Stimulated activated effector memory CD8-positive, alpha-beta T cell treated with anti-CD3 and anti-CD28 coated beads, Interleukin-12 subunit alpha, Interleukin-12 subunit beta, amount 100 ng/mL, for 72 hours (primary cell): ENCODE data around the gene RNF34.
"Not testable (repeated sequence)": the region's sequence is repeated elsewhere in the genome, so short reads cannot be mapped to it uniquely, and the experiment has no call there.

Source experiments
- ATAC-seq: fragments of 150-1000 bp; cut with Tn5 transposase; 2 replicates; pipeline ENCODE4 v1.10.0; 2021
- DNase-seq, 2 donors: peaks; one replicate each; pipeline ENCODE4 v3.0.0; 2021 to 2022; ENCODE audit warnings: low spot score in 2 of 2
- H3K27ac Mint-ChIP-seq: one replicate; pipeline ENCODE4 v1.8.0; 2022; ENCODE audit warnings: mild to moderate bottlenecking, mixed read lengths
- H3K36me3 Mint-ChIP-seq: one replicate; pipeline ENCODE4 v1.8.0; 2022; ENCODE audit warnings: mild to moderate bottlenecking, mixed read lengths
- H3K4me1 Mint-ChIP-seq: one replicate; pipeline ENCODE4 v1.8.0; 2022; ENCODE audit warnings: mixed read lengths
- H3K4me3 Mint-ChIP-seq: one replicate; pipeline ENCODE4 v1.8.0; 2022; ENCODE audit warnings: mild to moderate bottlenecking, mixed read lengths
- H3K9me3 Mint-ChIP-seq: one replicate; pipeline ENCODE4 v1.8.0; 2022; ENCODE audit warnings: mixed read lengths

RNF34 gene

DNA sequence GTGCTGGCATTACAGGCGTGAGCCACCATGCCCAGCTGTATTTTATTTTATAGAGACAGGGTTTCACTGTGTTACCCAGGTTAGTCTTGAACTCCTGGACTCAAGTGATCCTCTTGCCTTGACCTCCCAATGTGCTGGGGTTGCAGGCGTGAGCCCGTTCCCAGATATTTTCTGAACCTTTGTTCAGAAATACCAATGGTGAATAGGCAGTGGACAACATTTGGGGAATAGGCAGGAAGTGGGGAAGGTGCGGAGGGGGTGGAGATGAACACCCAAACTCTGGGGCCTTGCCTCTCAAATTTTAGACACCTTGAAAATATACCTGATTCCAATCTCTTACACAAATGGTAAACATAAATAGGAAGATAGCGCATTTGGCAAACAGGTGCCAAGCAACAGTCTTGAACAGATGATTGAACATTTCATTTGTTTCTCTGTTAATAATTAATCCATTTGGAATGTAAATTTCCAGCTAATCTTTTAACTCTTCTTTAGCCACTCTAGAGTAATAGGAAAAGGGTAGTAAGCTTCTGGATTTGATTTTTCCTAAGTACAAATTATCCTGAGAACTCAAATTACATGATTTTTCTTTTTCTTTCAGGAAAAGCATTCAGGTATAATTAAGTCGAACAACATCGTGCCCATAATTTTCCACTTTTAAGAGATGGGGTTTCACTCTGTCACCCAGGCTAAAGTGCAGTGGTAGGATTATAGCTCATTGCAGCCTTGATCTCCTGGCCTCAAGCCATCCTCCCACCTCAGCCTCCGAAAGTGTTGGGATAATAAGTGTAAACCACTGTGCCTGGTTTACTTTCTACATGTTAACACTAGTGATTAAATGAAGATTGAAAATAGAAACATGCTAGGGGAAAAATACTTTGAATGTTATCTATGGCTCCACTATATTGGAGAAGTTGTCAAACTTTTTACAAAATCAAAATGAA lies 22.9 kb upstream of the RNF34 start:
- H3K9me3 Mint-ChIP-seq, result no peaks in the 10 kb centered on the region
- no peaks in the 10 kb centered on the region for H3K36me3 Mint-ChIP-seq
- H3K4me1 Mint-ChIP-seq, result no peaks in the 10 kb centered on the region
- no peak for DNase-seq
- no peak overlapping the region for H3K4me3 Mint-ChIP-seq
- H3K27ac Mint-ChIP-seq, result no peak overlapping the region
- ATAC-seq, result no peak

DNA sequence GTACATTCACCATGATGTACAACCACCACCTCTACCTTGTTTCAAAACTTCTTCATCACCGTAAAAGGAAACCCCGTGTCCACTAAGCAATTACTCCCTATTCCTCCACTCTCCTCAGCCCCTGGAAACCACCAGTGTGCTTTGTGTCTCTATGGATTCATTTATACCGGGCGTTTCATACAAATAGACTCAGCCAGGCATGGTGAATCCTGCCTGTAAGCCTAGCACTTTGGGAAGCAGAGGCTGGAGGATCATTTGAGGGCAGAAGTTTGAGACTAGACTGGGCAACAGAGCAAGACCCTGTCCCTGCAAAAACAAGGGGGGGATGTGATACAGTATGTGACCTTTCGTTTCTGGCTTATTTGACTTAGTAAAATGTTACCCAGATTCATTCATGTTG lies 21.2 kb upstream of the RNF34 start:
- Mint-ChIP-seq H3K9me3 (no peaks in the 10 kb centered on the region), H3K27ac (no peak overlapping the region), H3K36me3 (no peaks in the 10 kb centered on the region), H3K4me1 (no peaks in the 10 kb centered on the region), H3K4me3 (no peak overlapping the region)
- no peak for DNase-seq
- ATAC-seq, result no peak

DNA sequence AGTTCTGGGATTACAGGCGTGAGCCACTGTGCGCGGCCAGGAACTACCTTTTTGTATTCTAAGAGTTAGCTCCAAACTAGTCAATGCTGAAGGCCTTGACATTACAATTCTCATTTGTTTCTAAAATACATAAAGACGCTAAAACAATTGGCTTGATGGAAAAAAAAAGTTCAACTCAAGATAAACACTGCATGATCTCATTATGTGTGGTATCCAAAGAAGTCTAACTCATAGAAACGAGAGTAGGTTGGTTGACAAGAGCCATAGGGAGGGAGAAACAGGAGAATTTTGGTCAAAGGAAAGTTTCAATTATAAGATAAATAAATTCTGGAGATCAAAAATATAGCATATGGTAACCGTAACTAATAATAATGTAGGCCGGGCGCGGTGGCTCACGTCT lies 20.0 kb upstream of the RNF34 start:
- H3K4me3 Mint-ChIP-seq, result no peak overlapping the region
- no peaks in the 10 kb centered on the region for H3K36me3 Mint-ChIP-seq
- ATAC-seq, result no peak

GRCh38 chr12:121383601-121384021 lies 16.3 kb upstream of the RNF34 start:
- ATAC-seq (no peak), DNase-seq (no peak)
- Mint-ChIP-seq H3K36me3 (no peaks in the 10 kb centered on the region), H3K27ac (no peak overlapping the region), H3K4me3 (no peak overlapping the region), H3K9me3 (no peaks in the 10 kb centered on the region), H3K4me1 (peaks cover 5% of the 10 kb centered on the region)

More for the DNA sequence above, 20.0 kb upstream of the RNF34 start:
- no peaks in the 10 kb centered on the region for H3K9me3 Mint-ChIP-seq
- DNase-seq, result no peak
- no peak overlapping the region for H3K27ac Mint-ChIP-seq
- no peaks in the 10 kb centered on the region for H3K4me1 Mint-ChIP-seq

GRCh38 chr12:121384891-121385290 lies 15.0 kb upstream of the RNF34 start:
- not testable (repeated sequence) for H3K4me1 Mint-ChIP-seq, H3K27ac Mint-ChIP-seq, DNase-seq, ATAC-seq, H3K4me3 Mint-ChIP-seq, H3K36me3 Mint-ChIP-seq, H3K9me3 Mint-ChIP-seq

DNA sequence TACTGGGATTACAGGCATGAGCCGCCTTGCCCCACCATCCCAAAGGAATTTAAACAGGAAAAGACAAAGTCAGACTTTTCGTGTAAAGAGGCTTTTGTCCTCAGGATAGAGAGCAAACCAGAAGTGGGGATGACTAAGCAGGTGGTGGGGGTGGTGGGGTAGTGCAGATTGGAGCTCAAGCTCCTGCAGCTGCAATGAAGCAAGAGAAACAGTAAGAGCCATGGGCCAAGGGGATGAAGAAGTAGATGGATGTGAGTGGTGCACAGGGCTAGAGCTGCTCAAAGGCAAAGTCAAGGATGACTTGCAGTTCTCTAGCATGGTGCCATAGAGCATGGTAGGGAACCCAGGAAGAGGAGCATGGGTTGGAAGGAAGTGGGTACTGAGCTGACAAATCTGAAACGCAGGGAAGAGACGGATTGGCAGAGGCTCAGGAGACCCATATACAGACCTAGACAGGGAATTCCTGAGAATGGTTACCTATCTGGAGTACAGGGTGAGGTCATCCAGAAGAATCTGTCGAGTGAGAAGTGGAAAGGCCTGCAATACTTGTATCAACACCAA lies 11.4 kb upstream of the RNF34 start:
- Mint-ChIP-seq H3K4me3 (no peak overlapping the region), H3K27ac (no peak overlapping the region), H3K36me3 (no peaks in the 10 kb centered on the region), H3K9me3 (no peaks in the 10 kb centered on the region), H3K4me1 (peaks cover 20% of the 10 kb centered on the region)
- no peak for DNase-seq
- ATAC-seq, result no peak

- Mint-ChIP-seq H3K27ac (no peak overlapping the region), H3K4me3 (no peak overlapping the region), H3K36me3 (no peaks in the 10 kb centered on the region), H3K4me1 (peaks cover 20% of the 10 kb centered on the region), H3K9me3 (no peaks in the 10 kb centered on the region)
- ATAC-seq, result no peak
- no peak for DNase-seq
Measured at GRCh38 chr12:121390856-121391255, 9.1 kb upstream of the RNF34 start.

DNA sequence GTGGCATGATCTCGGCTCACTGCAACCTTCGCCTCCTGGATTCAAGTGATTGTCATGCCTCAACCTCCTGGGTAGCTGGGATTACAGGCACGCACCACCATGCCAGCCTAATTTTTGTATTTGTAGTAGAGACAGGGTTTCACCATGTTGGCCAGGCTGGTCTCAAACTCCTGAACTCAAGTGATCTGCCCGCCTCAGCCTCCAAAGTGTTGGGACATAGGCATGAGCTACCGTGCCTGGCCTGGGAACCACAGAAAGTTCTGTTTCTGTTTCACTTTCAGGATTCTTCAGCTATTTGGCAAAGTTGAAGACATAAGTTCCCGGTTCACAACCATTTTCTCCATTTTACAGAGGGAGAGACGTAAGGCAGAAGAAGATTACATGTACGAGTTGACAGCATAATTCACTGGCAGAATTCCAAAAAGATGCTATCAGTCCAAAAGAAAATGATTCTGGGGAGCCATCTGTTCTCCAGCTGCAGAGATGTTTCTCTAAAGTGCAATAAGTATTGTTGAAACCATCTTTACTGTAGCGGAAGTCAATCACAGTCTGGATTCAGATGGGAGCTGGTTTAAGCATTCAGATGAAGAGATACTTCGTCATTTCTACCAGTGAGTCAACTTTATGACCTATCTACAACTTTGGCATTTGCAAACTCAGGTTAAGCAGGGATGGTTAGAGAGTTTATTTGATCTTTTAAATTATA lies 8.1 kb upstream of the RNF34 start:
- peak; percentile 88 for ATAC-seq
- Mint-ChIP-seq H3K9me3 (no peaks in the 10 kb centered on the region), H3K4me3 (peak overlapping the region; percentile 35), H3K36me3 (no peaks in the 10 kb centered on the region), H3K4me1 (peaks cover 20% of the 10 kb centered on the region), H3K27ac (peak overlapping the region; percentile 63)
- DNase-seq, result peak; percentile 9 to 62

DNA sequence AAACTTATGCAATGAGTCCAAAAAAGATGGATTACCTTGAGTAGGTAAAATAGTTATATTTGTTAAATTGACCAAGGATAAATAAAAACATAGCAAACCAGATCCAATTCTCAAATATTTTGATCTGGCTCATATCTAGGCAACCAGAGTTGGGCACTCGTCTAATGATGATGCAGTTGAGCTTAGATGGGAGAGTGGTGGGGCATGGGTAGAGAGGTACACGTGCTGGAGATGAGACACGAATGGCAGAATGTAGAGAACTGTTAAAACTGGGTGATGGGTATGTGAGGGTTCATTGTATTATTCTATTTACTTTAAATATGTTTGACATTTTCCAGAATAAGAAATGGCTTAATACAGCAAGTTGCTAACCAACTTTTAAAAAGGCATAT lies 7.6 kb upstream of the RNF34 start:
- H3K4me3 Mint-ChIP-seq, result peak overlapping the region; percentile 35
- H3K4me1 Mint-ChIP-seq, result peaks cover 20% of the 10 kb centered on the region
- peak overlapping the region; percentile 63 for H3K27ac Mint-ChIP-seq
- H3K9me3 Mint-ChIP-seq, result no peaks in the 10 kb centered on the region
- H3K36me3 Mint-ChIP-seq, result no peaks in the 10 kb centered on the region
- DNase-seq, result no peak
- ATAC-seq, result peak; percentile 20

DNA sequence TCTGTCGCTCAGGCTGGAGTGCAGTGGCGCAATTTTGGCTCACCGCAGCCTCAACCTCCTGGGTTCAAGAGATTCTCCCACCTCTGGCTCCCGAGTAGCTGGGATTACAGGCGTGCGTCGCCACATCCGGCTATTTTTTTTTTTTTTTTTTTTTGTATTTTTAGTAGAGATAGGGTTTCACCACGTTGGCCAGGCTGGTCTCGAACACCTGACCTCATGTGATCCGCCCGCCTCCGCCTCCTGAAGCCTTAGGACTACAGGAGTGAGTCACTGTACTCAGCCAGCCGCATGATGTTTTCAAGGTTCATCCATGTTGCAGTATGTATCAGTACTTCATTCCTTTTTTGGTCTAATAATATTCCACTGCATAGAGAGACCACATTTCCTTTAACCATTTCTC lies 2.4 kb upstream of the RNF34 start:
- Mint-ChIP-seq H3K4me1 (peaks cover 19% of the 10 kb centered on the region), H3K27ac (no peak overlapping the region), H3K36me3 (peaks cover 31% of the 10 kb centered on the region), H3K4me3 (no peak overlapping the region), H3K9me3 (no peaks in the 10 kb centered on the region)
- no peak for ATAC-seq
- DNase-seq, result no peak

DNA sequence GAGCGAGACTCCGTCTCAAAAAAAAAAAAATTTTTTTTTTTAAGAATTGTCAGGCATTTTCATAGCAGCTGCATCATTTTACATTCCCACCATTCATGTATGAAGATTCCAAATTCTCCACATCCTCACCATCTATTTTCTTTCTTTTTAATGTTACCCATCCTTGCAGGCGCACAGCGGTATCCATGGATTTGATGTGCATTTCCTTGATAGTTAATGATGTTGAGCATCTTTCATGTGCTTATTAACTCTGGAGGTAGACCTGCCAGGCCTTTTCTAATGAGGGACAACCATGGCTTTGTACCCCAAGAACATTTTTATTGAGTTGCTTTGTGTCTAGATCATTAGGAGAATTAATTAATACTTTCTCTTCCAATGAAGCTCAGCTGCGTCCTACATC lies 1.6 kb upstream of the RNF34 start:
- ATAC-seq (no peak), DNase-seq (no peak)
- Mint-ChIP-seq H3K9me3 (no peaks in the 10 kb centered on the region), H3K27ac (no peak overlapping the region), H3K4me1 (peaks cover 23% of the 10 kb centered on the region), H3K36me3 (peaks cover 40% of the 10 kb centered on the region), H3K4me3 (peak overlapping the region; percentile 97)

- Mint-ChIP-seq H3K27ac (peak overlapping the region; percentile 88), H3K36me3 (peaks cover 61% of the 10 kb centered on the region), H3K4me1 (peaks cover 28% of the 10 kb centered on the region), H3K4me3 (peak overlapping the region; percentile 97), H3K9me3 (no peaks in the 10 kb centered on the region)
- ATAC-seq, result peak; percentile 79
- DNase-seq, result peak; percentile 39 to 86
Measured at GRCh38 chr12:121400332-121401139, 618 bp downstream of the RNF34 start.

DNA sequence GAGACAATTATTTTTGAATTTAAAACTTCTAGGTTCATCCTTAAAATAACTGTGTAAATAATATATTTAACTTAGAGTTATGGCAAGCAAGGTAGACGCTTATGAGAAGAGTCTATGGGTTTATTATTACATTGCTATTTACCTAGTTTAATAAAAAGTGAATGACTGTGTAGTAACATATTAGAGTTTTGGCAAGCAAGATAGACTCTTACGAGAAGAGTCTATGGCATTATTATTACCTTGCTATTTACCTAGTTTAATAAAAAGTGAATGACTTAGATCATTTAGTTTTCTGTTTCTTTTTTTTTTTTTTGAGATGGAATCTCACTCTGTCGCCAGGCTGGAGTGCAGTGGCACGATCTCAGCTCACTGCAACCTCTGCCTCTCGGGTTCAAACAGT lies 3.8 kb downstream of the RNF34 start:
- H3K36me3 Mint-ChIP-seq, result peaks cover 91% of the 10 kb centered on the region
- DNase-seq, result no peak
- H3K4me3 Mint-ChIP-seq, result no peak overlapping the region
- H3K4me1 Mint-ChIP-seq, result peaks cover 39% of the 10 kb centered on the region
- no peak overlapping the region for H3K27ac Mint-ChIP-seq
- ATAC-seq, result no peak
- no peaks in the 10 kb centered on the region for H3K9me3 Mint-ChIP-seq

GRCh38 chr12:121404734-121405133 lies 4.8 kb downstream of the RNF34 start:
- Mint-ChIP-seq H3K9me3 (no peaks in the 10 kb centered on the region), H3K36me3 (peaks cover 98% of the 10 kb centered on the region), H3K4me3 (no peak overlapping the region), H3K27ac (no peak overlapping the region), H3K4me1 (peaks cover 36% of the 10 kb centered on the region)
- ATAC-seq (no peak), DNase-seq (no peak)

DNA sequence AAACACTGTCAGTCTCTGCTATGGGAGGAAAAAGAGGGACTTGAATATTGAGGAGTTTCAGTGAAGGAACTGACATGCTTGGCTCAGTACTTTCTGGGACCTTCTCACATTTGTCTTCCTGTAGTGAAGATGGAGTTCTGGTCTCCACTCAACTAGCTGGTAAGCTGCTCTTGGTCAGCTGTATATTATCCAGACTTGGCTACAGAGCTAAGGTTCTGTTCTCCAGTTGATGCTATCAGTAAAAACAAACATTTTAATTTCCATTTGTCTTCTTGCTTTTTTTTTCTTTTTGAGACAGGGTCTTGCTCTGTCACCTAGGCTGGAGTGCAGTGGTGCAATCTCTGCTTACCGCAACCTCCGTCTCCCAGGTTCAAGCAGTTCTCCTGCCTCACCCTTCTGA lies 5.3 kb downstream of the RNF34 start:
- Mint-ChIP-seq H3K9me3 (no peaks in the 10 kb centered on the region), H3K27ac (no peak overlapping the region), H3K4me3 (no peak overlapping the region), H3K4me1 (peaks cover 34% of the 10 kb centered on the region), H3K36me3 (peaks cover 98% of the 10 kb centered on the region)
- no peak for DNase-seq
- no peak for ATAC-seq
